ENCODE measurements around the gene CHIT1. TPM values are rescaled to one million over a fixed set of nuclear protein-coding genes. Genes with fewer than 3 reads are reported as not detected.
"Not testable (repeated sequence)": the region's sequence is repeated elsewhere in the genome, so short reads cannot be mapped to it uniquely, and the experiment has no call there.

CHIT1 gene
- total and polyA plus RNA-seq, 9 of the 15 experiments (the other 6 are each of a cell fraction or from before 2014, with no cell fraction given), result not detected

GRCh38 chr1:203238535-203238934, 9.1 kb upstream of the CHIT1 start:
- peaks cover 2% of the 10 kb centered on the region; the same call in 1 of the 2 replicates for H3K9me3 ChIP-seq (replicated peaks; ENCODE audit: control insufficient read depth, insufficient read depth, low read depth, low read length)
- DNase-seq (ENCODE audit: extremely low read depth in 1 of 4, low spot score in 3 of 4), result no peak
- in situ Hi-C loops (cut with MboI) (no loop called here), intact Hi-C loops (cut with micrococcal nuclease) (no loop called here)
- no peak for ATAC-seq
- H3K27me3 ChIP-seq (ENCODE audit: control insufficient read depth in 2 of 2, insufficient read depth in 2 of 2, low read length in 2 of 2), result no peaks in the 10 kb centered on the region
- no peak overlapping the region for H3K27ac ChIP-seq (ENCODE audit: extremely low read depth, low read depth, low read length)
- H3K9ac ChIP-seq (ENCODE audit: insufficient read depth in 1 of 2, low read depth in 2 of 2, low read length in 2 of 2), result no peak overlapping the region
- H3K79me2 ChIP-seq (ENCODE audit: control insufficient read depth, insufficient read depth, low read length), result no peaks in the 10 kb centered on the region
- no peaks in the 10 kb centered on the region for H3K4me1 ChIP-seq (replicated peaks in 1 of 2; ENCODE audit: control insufficient read depth in 2 of 2, insufficient read depth in 2 of 2, low read length in 2 of 2)
- no peaks in the 10 kb centered on the region for H4K20me1 ChIP-seq (replicated peaks; ENCODE audit: control insufficient read depth, insufficient read depth, low read length)
- POLR2A ChIA-PET, result interaction anchor here (1.5 kb wide), 1 partner anchor 1113 kb away, joined by 4 read pairs; no protein-coding TSS in a partner anchor
- H2AFZ ChIP-seq (ENCODE audit: low read depth, low read length), result no peak overlapping the region
- no TSS peak for BruUV-seq (replicated peaks)
- no peak overlapping the region for H3K4me3 ChIP-seq
- TF ChIP-seq MAFF (IDR thresholded peaks at IDR 0.05; ENCODE audit: low read length) (peak; percentile 25; the same call in 1 of the 2 replicates), BCL6 (CRISPR knock-in tag; IDR thresholded peaks at IDR 0.05) (no peak), ZNF316 (IDR thresholded peaks at IDR 0.05) (peak; percentile 48)
- CTCF ChIA-PET (ENCODE audit: low intra/inter-chr PET ratio), result no interaction called here
- H3K4me2 ChIP-seq (ENCODE audit: insufficient read depth, low read length), result no peak overlapping the region
- no peaks in the 10 kb centered on the region for H3K36me3 ChIP-seq (ENCODE audit: control insufficient read depth, insufficient read depth, low read length)
- FAIRE-seq, result no peak
- H3K9me1 ChIP-seq (ENCODE audit: control insufficient read depth, insufficient read depth, low read length), result no peaks in the 10 kb centered on the region

DNA sequence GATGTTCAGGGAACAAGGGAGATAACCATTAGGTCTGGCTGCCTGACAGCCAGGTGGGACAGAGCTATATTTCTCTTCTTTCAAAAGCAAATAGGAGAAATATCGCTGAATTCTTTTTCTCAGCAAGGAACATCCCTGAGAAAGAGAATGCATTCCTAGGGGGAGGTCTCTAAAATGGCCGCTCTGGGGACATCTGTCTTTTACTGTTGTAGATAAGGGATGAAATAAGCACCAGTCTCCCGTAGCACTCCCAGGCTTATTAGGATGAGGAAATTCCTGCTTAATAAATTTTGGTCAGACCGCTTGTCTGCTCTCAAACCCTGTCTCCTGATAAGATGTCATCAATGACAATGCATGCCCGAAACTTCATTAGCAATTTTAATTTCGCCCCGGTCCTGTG, 5.4 kb upstream of the CHIT1 start:
- peaks cover 0 to 17% of the 10 kb centered on the region in 2 experiments; a peak in 2 of 5 replicates for H3K27me3 ChIP-seq (ENCODE audit: control insufficient read depth in 2 of 2, insufficient read depth in 2 of 2, low read length in 2 of 2)
- H3K9me3 ChIP-seq (replicated peaks; ENCODE audit: control insufficient read depth, insufficient read depth, low read depth, low read length); ATAC-seq; H3K4me2 ChIP-seq (ENCODE audit: insufficient read depth, low read length); H3K36me3 ChIP-seq (ENCODE audit: control insufficient read depth, insufficient read depth, low read length); H3K4me3 ChIP-seq; CTCF ChIA-PET (ENCODE audit: low intra/inter-chr PET ratio); H4K20me1 ChIP-seq (replicated peaks; ENCODE audit: control insufficient read depth, insufficient read depth, low read length); intact Hi-C loops (cut with micrococcal nuclease); H2AFZ ChIP-seq (ENCODE audit: low read depth, low read length); H3K9ac ChIP-seq (ENCODE audit: insufficient read depth in 1 of 2, low read depth in 2 of 2, low read length in 2 of 2); in situ Hi-C loops (cut with MboI); H3K9me1 ChIP-seq (ENCODE audit: control insufficient read depth, insufficient read depth, low read length); BruUV-seq (replicated peaks); FAIRE-seq; DNase-seq (ENCODE audit: extremely low read depth in 1 of 4, low spot score in 3 of 4); H3K27ac ChIP-seq (ENCODE audit: extremely low read depth, low read depth, low read length); H3K79me2 ChIP-seq (ENCODE audit: control insufficient read depth, insufficient read depth, low read length); H3K4me1 ChIP-seq (replicated peaks in 1 of 2; ENCODE audit: control insufficient read depth in 2 of 2, insufficient read depth in 2 of 2, low read length in 2 of 2): not testable (repeated sequence)
- POLR2A ChIA-PET, result interaction anchor here (0.8 to 1.0 kb wide), 2 partner anchors 19 to 222 kb away, joined by 3 read pairs; no protein-coding TSS in a partner anchor
- TF ChIP-seq CBX3 (IDR thresholded peaks at IDR 0.05; ENCODE audit: borderline replicate concordance in 1 of 2, low read length in 2 of 2) (0 out of 3 replicates have a peak, but pooled peaks of 1 of the 2 experiments have one; percentile 32), CBX5 (IDR thresholded peaks at IDR 0.05; ENCODE audit: borderline replicate concordance, low read depth) (peak; percentile 83)
- 5% methylated on average over 7 of the region's 7 CpGs for WGBS (ENCODE audit: insufficient coverage, low coverage, missing lambda C conversion rate)
